Neural cell (in vitro differentiated cells): Measurements from ENCODE around the gene MED27. TPM values are rescaled to one million over a fixed set of nuclear protein-coding genes. Genes with fewer than 3 reads are reported as not detected.

Source experiments
- H2AFZ ChIP-seq: fragments of 200-600, 300-800 bp; sonication (generic), shearing (Covaris generic); 2 replicates; pipeline ENCODE4 v1.6.0; 2014; ENCODE audit warnings: low read depth, mild to moderate bottlenecking, antibody characterized with exemption, low read length, moderate library complexity
- H3F3A ChIP-seq: fragments of 200-600 bp; shearing (Covaris generic); 2 replicates; pipeline ENCODE4 v1.6.1; 2016; ENCODE audit warnings: mild to moderate bottlenecking, moderate library complexity, mixed read lengths, antibody characterized with exemption, low read length; ENCODE audit not compliant: insufficient read depth, poor library complexity, severe bottlenecking
- H3K27ac ChIP-seq: fragments of 200-600, 300-800 bp; sonication (generic), shearing (Covaris generic); 2 replicates; pipeline ENCODE4 v1.5.1; 2014; ENCODE audit warnings: mild to moderate bottlenecking, low read length, moderate library complexity
- H3K27me3 ChIP-seq: fragments of 300-800, 200-600 bp; sonication (generic), shearing (Covaris generic); 2 replicates; pipeline ENCODE4 v1.6.0; 2014; ENCODE audit warnings: mild to moderate bottlenecking, low read depth, low read length, moderate library complexity; ENCODE audit not compliant: insufficient read depth
- H3K36me3 ChIP-seq: fragments of 300-800, 200-600 bp; sonication (generic), shearing (Covaris generic); 2 replicates; pipeline ENCODE4 v1.5.1; 2014; ENCODE audit warnings: mild to moderate bottlenecking, antibody characterized with exemption, low read length, moderate library complexity; ENCODE audit not compliant: insufficient read depth
- H3K4me2 ChIP-seq: fragments of 300-800, 200-600 bp; sonication (generic), shearing (Covaris generic); 2 replicates; pipeline ENCODE4 v1.6.0; 2014; ENCODE audit warnings: mild to moderate bottlenecking, low read length
- H3K4me3 ChIP-seq: fragments of 300-800, 200-600 bp; sonication (generic), shearing (Covaris generic); 2 replicates; pipeline ENCODE4 v1.5.1; 2014; ENCODE audit warnings: mild to moderate bottlenecking, low read length, moderate library complexity
- H3K79me2 ChIP-seq: fragments of 200-600 bp; shearing (Covaris generic); replicated peaks from 2 replicates; pipeline ENCODE4 v1.6.0; 2014; ENCODE audit warnings: mild to moderate bottlenecking, low read length, moderate library complexity; ENCODE audit not compliant: insufficient read depth
- H3K9ac ChIP-seq: fragments of 300-800, 200-600 bp; sonication (generic), shearing (Covaris generic); 2 replicates; pipeline ENCODE4 v1.6.1; 2016; ENCODE audit warnings: mild to moderate bottlenecking, low read length, mixed read lengths
- H3K9me2 ChIP-seq: fragments of 200-600 bp; shearing (Covaris generic); 2 replicates; pipeline ENCODE4 v1.6.1; 2016; ENCODE audit warnings: mild to moderate bottlenecking, low read length, mixed read lengths; ENCODE audit not compliant: insufficient read depth
- H3K9me3 ChIP-seq: fragments of 200-600, 300-800 bp; sonication (generic), shearing (Covaris generic); 2 replicates; pipeline ENCODE4 v1.6.1; 2016; ENCODE audit warnings: mild to moderate bottlenecking, mixed run types, low read length, moderate library complexity, mixed read lengths
- H4K20me1 ChIP-seq: fragments of 200-600 bp; shearing (Covaris generic); 2 replicates; pipeline ENCODE4 v1.6.1; 2016; ENCODE audit warnings: mild to moderate bottlenecking, mixed run types; ENCODE audit not compliant: insufficient read depth
- EP300 ChIP-seq: fragments of 450-650 bp; conservative IDR thresholded peaks from 2 replicates; pipeline ENCODE4 v1.6.1; 2014; ENCODE audit warnings: antibody characterized with exemption, mild to moderate bottlenecking, moderate library complexity; ENCODE audit not compliant: poor library complexity, severe bottlenecking
- EZH2 ChIP-seq: fragments of 200-600, 300-800 bp; shearing (Covaris generic), sonication (generic); IDR thresholded peaks from 2 replicates; pipeline ENCODE4 v1.6.1; 2014; ENCODE audit warnings: antibody characterized with exemption, low read length, borderline replicate concordance, mild to moderate bottlenecking; ENCODE audit not compliant: insufficient read depth, poor library complexity, severe bottlenecking
- MXI1 ChIP-seq: fragments of 450-650 bp; conservative IDR thresholded peaks from 2 replicates; pipeline ENCODE4 v1.6.1; 2014; ENCODE audit warnings: antibody characterized with exemption, mild to moderate bottlenecking; ENCODE audit not compliant: poor library complexity, severe bottlenecking
- POLR2AphosphoS5 ChIP-seq: IDR thresholded peaks from 2 replicates; pipeline ENCODE4 v1.6.1; 2012
- RAD21 ChIP-seq: fragments of 450-650 bp; conservative IDR thresholded peaks from 2 replicates; pipeline ENCODE4 v1.6.1; 2014; ENCODE audit warnings: antibody characterized with exemption, mild to moderate bottlenecking, moderate library complexity
- REST ChIP-seq: IDR thresholded peaks from 2 replicates; pipeline ENCODE4 v1.6.1; 2012; ENCODE audit warnings: borderline replicate concordance
- SMC3 ChIP-seq: fragments of 450-650 bp; conservative IDR thresholded peaks from 2 replicates; pipeline ENCODE4 v1.6.1; 2014; ENCODE audit warnings: antibody characterized with exemption, mild to moderate bottlenecking, moderate library complexity; ENCODE audit not compliant: poor library complexity
- TAF1 ChIP-seq: IDR thresholded peaks from 2 replicates; pipeline ENCODE4 v1.6.1; 2012; ENCODE audit warnings: low read depth
- polyA plus RNA-seq: library from polyadenylated mRNA; depleted of rRNA; stranded (reverse); fragments of >200 nt; gene quantifications from 2 replicates; pipeline ENCODE4 v1.2.3, GENCODE V29; 2014
- TF ChIP-seq, protein P1 (sequence below): fragments of 450-650 bp; IDR thresholded peaks from 2 replicates; pipeline ENCODE4 v1.5.1; 2014; ENCODE audit warnings: antibody characterized with exemption, mild to moderate bottlenecking, moderate library complexity; ENCODE audit not compliant: poor library complexity, severe bottlenecking

Gene MED27
- polyA plus RNA-seq, 1 donor from 2014 or later = 7.5 TPM

DNA sequence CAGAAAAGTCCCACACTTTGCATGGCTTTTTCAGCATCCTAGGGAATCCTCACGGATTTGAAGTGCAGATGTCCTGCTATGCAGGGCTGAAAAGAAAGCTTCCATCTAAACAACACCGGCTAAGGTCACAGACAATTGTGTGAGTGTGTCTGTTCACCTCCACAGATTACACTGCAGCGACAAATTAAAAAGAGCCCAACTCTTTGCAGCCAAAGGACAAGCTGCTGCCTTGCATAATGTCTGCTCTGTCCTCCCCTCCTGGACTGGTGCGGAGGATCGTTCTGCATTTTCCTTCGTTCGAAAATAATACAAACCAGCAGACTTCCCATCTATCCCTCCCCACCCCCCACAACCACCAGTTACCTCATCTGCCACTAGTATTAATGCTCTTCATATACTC is 169.1 kb downstream of the MED27 start:
- no peak for TF ChIP-seq TAF1
- TF ChIP-seq EP300 = no peak
- Histone ChIP-seq H3K36me3 (no peaks in the 10 kb centered on the region), H4K20me1 (no peaks in the 10 kb centered on the region), H3K9me3 (no peaks in the 10 kb centered on the region), H2AFZ (no peak overlapping the region), H3K9ac (no peak overlapping the region), H3K4me3 (no peak overlapping the region), H3K27ac (no peak overlapping the region), H3F3A (no peaks in the 10 kb centered on the region), H3K4me2 (no peak overlapping the region), H3K9me2 (no peaks in the 10 kb centered on the region), H3K27me3 (no peaks in the 10 kb centered on the region), H3K79me2 (no peaks in the 10 kb centered on the region)

DNA sequence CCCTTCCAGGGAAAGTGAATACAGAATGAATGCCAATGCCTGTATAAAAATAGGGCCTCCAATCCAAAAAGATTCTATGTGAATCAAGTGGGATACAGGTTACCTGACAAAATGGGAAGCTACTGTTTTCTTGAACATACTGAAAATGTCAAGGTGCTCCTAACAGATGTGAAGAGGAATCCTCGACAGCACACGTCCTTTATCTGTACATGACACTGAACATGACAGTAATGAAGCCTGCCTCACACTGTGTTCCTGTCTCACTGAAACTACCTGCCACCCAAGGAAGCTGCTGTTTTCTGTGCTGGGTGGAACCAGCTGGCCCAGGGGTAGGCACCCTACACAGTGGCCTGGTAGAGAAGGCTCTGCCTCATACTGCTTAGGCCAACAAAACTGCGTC is 174.5 kb downstream of the MED27 start:
- Histone ChIP-seq H4K20me1 (no peaks in the 10 kb centered on the region), H3K79me2 (no peaks in the 10 kb centered on the region), H3K27me3 (no peaks in the 10 kb centered on the region), H3K9me3 (no peaks in the 10 kb centered on the region), H3K4me2 (no peak overlapping the region), H3K36me3 (no peaks in the 10 kb centered on the region), H3K4me3 (no peak overlapping the region), H2AFZ (no peak overlapping the region), H3F3A (no peaks in the 10 kb centered on the region), H3K9ac (peak overlapping the region; percentile 9), H3K27ac (peak overlapping the region; percentile 65), H3K9me2 (no peaks in the 10 kb centered on the region)
- peak; percentile 92 for TF ChIP-seq EP300
- TF ChIP-seq POLR2AphosphoS5 = peak; percentile 50
- no peak for TF ChIP-seq MXI1
- no peak for TF ChIP-seq RAD21
- TF ChIP-seq TAF1 = no peak
- TF ChIP-seq SMC3 = peak; percentile 20
- TF ChIP-seq, protein P1, sequence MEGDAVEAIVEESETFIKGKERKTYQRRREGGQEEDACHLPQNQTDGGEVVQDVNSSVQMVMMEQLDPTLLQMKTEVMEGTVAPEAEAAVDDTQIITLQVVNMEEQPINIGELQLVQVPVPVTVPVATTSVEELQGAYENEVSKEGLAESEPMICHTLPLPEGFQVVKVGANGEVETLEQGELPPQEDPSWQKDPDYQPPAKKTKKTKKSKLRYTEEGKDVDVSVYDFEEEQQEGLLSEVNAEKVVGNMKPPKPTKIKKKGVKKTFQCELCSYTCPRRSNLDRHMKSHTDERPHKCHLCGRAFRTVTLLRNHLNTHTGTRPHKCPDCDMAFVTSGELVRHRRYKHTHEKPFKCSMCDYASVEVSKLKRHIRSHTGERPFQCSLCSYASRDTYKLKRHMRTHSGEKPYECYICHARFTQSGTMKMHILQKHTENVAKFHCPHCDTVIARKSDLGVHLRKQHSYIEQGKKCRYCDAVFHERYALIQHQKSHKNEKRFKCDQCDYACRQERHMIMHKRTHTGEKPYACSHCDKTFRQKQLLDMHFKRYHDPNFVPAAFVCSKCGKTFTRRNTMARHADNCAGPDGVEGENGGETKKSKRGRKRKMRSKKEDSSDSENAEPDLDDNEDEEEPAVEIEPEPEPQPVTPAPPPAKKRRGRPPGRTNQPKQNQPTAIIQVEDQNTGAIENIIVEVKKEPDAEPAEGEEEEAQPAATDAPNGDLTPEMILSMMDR = no peak
- TF ChIP-seq EZH2 = no peak
- TF ChIP-seq REST = no peak
